Limb (tissue), 2 donors: Measurements from ENCODE around the gene RFTN1.

ENCODE experiments used
- DNase-seq, 2 donors: peaks; one replicate each; pipeline ENCODE4 v3.0.0-alpha.2; 2016; ENCODE audit errors: extremely low spot score in 2 of 2

Gene RFTN1

DNA sequence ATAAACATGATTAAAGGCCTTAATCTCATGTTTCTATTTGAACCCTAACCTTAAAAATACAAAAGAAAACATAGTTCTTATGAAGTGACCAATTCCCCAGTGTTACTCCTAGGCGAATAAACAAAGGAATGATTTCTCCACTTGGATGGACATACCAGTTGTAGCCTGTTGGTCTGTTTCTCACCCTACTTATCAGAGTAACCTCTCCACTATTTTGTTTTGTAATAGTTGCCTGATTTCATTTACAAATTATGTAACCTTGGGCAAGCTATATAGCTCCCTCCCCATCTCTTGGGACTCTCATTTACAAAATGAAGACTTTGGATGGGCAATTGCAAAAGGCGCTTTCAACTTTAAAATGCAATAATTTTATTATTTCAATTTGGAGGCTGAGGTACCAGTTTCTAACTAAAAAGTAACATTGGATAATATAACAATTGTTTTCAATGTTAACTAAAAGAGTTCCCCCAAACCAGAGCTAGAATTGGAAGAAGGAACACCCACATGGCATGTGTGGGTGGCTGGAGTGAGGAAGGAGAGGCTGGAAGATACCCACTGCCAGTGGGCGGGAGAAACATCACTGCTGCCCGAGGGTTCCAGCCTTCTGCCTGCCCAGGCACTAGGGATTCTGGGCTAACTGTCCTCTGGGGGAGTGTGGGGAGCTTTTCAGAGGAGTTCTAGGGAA lies 74.2 kb downstream of the RFTN1 start:
- no peak for DNase-seq

DNA sequence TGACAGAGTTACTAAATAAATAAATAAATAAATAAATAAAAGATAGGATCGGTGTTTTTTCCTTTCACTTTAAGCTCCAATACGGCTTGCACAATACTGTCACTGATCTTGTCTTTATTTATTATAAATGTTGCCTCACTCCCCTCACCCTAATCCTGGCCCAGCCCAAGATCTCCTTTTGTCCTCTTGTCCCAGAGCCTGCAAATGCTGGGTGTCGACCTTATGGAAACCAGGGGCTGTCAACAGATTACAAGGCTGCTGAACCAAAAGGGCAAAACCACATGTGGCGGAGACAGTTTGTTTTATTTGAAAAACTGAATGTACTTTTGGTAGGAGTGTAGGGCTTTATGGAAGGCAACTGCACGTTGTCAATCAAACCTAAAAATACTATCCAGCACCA lies 75.9 kb downstream of the RFTN1 start:
- DNase-seq, result no peak

DNA sequence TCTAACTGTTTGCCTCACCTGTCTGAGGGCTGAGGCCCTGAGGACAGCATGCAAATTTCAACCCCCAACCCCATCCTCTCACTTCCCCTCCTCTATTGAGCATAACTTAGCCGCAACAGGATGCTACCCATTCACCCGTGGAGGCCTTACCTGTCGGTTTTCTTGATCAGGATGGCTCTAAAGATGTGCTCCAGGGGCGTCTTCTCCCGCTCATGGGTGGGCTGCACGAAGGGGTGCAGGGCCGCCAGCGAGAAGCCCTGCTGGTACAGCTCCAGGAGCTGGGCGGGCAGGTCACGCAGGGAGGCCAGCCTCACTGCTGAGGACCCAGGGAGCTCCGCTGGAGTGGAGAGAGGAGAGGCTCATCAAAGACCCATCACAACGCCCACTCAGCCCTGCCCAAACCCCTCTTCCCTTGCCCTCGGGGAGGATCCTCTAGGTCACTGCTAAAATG lies 79.8 kb downstream of the RFTN1 start:
- DNase-seq, result no peak

DNA sequence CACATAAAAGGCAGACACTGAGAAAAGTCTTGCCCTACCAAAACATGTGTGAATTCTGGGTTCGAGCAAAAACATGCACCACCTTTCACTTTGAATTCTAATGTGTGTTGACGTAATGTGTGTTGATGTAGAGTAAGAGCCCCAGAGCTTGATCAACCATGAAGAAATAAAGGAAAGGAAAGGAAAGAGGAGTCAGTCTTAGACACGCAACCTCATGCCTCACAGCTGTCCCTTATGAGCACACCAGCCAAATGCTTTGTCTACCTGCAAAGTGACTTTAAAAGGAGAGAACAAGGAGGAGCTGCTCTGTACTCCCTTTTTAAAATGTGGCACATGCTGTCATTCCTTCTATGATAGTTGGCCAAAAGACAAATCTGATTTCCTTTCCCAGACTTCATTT lies 80.8 kb downstream of the RFTN1 start:
- no peak for DNase-seq

DNA sequence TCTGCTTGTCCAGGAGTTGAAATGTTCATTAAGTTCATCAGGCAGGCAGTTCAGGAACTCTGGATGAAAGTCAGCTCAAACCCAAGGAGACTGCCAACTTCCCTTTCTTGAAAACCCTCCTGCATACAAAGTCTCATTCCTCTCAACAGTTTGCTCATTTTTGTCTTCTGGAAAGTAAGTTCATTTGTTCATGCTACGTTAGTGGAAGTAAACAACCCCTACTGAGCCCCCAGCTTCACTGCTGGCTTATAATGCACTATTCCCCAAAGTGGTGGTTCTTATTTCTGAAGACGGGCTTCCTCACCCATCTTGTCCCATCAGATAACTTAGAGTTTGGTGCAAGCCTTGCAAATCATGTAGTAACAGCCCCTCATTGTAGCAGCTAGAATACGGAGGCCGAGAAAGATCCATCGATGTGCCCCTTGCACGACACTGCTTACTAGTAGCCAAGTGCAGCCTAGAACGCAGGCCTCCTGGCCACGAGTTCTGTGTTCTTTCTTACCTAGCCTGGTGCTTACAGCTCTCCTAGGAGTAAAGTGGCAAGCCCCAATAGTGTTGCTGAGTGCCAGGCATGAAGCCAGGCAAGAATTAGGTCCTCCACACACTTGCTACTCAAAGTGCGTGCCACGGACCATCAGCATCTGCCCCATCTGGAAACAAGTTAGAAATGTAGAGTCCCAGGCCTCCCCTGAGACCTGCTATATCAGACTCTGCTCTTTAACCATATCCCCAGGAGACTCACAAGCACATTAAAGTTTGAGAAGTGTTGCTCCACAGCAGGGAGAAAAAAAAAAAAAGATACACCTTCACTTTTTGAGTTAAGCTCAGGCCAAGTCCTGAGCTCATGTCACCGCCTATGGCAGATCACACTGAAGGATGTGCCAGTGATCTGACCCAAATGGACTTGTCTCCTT lies 82.5 kb downstream of the RFTN1 start:
- no peak for DNase-seq

DNA sequence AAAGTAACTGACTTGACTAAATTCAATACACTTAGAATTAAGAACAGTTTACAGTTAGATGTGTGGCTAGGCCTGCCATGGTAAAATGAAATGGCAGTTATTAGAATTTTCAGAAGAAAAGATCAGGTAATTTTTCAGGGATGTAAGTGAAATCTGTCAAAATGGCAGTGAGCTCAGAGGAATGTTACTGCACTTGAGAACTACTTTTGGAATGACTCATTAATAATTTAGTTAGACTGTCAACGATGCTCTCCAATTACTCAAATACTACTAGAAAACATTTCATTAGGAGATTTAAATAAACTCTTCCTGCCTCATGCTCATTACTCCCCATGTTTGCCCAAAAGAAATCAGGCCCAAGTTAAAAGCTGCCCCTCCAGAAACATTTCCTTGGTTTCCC lies 84.4 kb downstream of the RFTN1 start:
- DNase-seq, result no peak

DNA sequence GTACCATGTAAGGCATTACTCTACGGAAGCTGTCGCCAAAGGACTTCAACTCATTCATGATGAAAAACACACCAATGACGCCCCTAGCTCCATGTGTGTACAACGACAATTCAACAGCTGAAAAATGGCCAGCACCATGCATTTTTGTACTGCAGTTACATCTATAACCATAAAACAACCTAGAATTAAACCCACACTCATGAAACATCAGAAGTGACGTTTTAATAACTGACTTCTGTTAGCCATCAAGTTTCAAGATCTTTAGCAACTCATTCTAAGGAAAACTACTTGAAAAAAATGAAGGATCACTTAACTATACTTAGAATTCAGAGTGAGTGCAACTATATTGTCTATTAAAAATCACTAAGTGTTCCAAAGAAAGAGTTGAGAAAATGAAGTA lies 84.9 kb downstream of the RFTN1 start:
- DNase-seq, result no peak

DNA sequence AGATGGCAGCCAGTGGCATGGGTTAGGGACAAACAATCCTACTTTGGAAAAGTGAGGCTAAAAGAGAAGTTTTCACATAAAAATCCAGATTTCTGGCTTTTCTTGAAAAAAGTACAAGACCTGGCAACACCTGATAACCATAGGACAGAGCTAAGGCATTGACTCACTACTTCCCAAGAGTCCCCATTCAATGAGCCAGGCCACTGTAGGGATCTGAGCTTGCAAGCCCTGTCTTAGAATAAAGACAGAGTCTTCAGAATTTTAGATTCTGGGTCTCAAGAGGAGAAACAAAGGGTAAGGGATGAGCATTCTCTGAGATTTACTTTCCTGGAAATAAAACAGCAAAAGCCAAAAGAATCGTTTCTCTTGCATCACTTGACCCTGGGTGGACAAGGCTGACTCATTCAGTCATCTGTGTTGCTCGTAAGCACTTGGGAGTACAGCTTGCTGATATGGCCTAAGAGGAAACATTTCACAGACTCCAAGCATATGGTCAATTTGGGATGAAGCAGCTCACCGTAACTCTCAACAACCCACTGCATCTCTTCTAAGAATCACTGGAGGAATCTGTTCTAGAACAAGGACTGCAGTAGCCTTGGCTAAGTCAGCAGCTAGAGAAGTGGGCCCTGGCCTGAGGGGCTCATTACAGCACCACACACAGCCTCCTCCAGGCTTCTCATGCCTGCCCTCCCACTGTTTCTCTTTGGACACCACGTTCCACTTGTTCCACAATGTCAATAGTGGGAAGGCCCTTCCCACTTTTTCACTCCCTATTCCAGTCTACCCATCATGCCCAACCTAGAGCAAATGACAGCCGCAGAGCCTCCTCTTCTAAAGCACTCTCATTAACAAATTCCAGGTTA lies 86.2 kb downstream of the RFTN1 start:
- no peak for DNase-seq

DNA sequence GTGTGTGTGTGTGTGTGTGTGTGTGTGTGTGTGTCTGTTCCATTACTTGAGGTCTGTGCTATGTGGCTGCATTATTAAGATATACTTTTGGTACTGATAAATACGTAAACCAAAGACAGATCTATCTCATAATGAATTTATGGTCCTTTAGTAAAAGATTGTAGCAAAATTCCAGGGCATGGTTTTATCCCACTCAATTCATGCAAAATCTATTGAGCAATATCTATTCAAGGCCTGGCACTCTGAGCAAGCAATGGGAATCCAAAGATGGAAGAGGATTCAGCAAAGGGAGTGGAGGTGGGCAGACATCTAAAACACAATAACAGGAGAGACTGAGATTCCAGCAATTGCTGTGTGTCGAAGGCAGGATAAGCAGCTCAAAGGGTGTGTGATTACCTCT lies 86.8 kb downstream of the RFTN1 start:
- no peak for DNase-seq

DNA sequence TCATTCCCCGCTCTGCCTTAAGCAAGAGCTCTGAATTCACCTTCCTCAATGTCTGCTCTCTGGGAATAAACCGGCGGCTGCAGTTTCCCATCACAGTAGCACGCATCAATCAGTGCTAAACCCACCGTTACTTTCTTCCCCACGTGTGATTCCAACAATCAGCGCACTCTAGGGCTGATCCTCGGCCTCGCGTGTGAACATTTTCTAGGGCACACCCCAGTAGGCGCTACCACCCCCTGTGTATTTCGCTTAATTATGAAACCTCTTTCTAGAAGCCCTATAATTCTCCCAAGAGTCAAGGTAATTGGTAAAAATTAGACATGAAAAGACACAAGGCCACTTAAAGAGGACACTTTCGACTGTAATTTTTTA lies 87.5 kb downstream of the RFTN1 start:
- DNase-seq, result no peak

DNA sequence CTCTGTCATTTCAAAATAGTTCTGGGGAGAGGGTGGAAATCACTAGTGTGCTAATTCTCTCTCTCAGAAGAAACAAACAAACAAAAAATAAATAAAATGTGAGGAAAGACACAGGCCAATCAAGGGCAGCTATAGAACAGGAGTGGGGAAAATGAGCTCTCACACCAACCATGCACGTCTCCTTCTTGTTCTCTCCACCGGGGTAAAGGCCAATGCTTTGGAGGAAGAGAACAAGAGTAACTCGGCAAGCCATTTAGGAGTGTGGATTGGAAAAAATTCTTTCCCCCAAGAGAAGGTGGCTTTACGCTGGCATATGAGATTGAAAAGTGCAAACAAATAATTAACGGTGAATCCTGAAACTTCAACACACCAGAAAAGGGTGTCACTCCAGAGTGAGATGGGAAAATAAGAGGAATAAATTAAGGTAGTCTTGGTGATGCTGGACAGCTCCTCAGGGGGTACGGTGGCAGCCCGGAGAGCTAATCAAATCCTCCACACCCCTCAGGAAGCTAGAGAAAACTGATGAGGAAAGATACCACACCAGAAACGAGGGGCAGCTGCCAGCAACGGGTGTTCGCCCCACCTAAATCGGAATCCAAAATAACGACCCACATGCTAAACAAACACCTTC lies 88.0 kb downstream of the RFTN1 start:
- DNase-seq, result no peak

DNA sequence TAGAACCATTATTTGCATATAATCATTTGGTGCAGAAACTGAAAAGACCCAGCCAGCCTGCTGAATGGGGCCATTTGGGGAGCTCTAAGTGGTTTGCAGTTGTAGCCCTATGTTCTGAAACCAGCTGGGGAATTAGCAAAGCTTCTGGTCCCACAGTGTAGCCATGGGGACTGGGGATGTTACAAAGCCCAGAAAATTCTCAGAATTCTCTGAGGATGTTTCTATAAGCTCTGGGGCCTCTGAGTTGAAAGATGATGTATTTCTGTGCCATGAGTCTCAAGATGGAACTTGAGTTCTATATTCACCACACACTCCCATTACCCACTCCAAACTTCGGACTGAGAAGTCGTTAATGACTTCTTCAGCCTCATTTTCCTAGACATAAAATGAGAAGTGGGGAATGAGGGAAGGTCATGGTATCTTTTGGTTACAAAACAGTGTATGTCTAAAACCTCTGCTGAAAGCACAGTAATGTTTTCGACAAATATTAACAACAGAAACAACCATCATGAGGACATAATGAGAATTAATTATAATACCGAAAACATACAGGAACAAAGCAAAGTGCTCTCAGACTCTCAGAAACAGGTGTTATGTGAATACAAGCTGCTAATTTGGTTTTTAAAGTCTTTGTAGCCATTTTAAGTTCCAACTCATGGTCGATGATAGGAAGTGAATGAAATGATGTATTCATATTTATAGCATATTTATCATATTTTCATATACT lies 89.4 kb downstream of the RFTN1 start:
- no peak for DNase-seq

DNA sequence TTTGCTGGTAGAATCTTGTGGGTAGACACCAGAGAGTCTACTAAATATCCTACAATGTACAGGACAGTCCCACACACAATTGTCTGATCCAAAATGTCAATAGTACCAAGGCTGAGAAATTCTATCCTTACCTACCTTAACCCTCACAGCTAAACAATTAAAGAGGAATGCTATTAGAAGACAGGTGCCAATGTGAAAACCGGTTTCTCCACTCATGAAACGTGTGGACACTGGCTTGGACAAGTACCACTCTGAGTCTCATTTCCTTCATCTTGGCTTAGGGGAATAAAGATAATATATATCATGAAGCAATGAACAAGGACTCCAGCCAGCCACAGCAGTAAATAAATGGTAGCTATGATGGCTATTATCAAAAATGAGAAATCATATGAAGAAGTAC lies 90.2 kb downstream of the RFTN1 start:
- no peak for DNase-seq

DNA sequence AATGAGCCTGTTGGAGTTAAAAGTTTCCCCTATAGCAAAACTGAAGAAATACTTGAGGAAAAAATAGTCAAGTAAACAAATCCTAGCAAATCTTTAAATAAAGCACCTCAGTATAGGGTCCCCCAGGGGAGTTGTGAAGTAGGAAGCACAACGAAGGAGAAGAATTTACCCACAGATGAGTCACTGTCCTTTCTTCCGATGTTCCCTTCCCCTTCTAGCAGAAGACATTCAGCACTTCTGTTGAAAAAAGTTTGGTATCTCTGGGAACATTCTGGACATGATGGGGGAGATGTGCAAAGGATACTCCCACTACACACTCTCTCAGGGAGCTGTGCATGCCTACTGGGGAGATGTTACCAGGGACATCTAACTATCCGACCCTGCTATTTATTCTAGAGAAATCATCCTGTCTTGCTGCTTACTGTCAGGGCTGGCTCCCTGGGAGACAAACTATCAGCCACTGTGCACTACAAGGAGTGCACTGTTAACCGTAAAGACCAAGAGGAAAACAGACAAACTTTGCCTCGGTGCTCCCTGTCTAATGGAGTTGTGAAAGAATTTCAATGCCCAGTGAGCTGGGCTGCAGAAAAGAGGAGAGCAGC lies 93.8 kb downstream of the RFTN1 start:
- no peak for DNase-seq

DNA sequence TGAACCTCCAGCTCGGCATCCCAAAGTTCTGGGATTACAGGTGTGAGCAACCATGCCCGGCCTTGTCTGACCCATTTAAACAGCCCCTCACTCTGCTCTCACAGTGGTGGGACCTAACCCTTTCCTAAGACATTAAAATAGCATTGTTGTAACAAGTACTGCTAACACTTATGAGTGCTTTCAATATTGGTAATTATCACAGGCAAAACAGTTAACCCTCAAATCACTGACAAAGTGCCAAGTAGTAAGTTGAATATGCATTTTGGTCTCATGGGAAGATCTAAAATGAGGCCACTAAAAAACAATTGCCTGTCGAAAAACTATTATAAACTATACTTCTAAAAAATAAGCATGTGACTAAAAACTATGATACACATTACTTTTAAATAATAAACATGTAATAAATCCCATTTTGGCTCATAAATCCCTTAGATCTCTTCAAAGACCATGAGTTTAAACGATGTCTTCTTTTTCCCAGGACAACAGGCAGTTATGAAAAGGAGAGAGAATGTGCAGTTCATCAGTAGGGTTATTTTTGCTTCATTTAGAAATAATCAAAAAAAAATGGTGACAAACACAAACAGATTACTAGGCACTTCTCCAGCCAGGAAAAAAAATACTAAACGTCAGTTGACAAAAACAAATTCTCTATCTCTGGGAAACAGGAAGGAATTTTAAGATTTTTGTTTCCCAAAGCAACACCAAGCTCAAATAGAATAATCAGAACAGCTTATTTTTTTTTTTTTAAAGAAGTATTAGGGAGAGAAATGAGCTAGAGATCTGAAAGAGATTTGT lies 95.4 kb downstream of the RFTN1 start:
- no peak for DNase-seq

DNA sequence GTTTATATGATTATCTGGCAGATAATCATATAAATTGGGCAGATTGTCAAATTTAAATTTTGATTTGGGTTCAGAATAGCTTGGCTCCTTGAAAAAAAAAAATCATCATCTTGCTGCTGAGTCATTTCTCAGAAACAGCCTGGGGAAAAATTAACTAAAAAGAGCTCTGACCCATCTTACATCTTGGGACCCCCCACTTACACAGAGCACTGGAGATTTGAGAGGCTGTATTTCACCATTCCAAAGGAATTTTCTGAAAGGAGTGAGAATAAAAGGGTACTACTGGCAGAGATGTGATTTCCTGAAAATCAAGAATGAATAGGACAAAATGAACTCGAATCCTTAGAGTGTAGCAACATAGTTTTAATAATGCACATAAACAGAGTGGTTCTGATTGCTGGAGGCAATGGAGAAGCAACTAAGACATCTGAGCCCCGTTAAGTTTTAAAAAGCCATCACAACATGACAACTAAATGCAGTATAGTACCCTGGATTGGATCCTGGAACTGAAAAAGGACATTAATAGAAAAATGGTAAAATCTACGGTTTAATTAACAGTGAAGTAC lies 97.5 kb downstream of the RFTN1 start:
- no peak for DNase-seq

DNA sequence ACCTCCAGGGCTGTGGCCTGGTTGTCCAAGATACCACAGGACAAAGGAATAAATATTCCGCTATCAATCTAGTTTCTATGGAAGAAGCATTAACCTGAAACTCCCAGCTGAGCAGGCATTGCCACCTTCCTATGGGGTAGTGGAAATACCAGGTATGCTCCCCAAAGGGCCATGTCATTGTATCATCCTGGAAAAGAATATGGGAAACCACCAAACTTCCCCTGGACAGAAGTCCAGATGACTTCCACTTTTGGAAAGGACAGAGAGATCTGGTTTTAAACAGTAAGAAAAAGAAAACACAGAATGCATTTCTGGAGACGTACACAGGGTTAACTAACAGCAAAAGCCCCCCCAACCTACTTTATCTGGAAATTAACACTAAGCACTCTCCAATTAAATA lies 100.2 kb downstream of the RFTN1 start:
- no peak for DNase-seq

DNA sequence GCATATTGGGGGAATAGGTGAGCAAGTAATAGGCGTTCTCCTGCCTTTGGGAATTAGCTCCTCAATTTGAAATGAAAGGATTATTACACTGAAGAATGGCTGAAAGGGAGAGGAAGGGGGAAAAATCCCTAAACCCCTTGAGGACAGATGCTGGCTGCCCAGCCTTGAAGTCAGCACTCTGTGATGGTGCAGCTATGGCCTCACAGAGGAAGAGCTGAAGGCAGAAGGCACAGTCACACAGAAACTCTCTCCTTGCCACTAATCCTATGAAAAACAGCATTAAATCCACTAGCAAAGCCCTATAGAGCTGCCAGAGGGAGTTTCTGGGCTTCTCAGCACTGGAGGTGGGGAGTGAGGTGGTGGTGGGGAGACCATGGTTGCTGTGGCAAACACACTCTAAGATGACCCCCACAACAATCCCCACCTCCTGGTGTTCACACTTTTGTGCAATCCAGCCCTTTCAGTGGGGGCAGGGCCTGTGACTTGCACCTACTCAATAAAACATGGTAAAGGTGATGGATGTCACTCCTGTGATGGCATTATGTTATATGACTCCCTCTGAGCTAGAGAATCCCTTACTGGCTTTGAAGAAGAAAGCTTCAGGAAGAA lies 101.2 kb downstream of the RFTN1 start:
- no peak for DNase-seq

DNA sequence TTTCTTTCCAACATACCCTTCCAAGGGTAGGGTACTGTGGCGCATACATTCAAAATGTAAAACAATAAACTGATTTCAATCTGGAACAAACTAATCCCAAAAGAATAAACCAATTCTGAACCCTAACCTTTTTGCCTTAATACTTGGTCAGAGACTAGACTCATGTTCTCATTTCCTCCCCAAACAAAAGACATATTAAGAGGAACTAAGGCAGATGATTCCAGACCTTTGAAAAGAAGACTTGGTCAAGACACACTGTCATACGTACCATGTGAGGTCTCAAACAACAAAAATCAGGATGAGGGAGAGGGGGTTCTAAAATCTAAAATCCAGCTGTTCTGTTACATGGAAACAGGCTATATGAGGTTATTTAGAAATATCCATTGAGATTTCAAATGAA lies 102.1 kb downstream of the RFTN1 start:
- no peak for DNase-seq
